SK-N-SH (cell line): ENCODE data around the gene CHST11. TPM values are rescaled to one million over a fixed set of nuclear protein-coding genes. Genes with fewer than 3 reads are reported as not detected.

ENCODE experiments used
- CTCF ChIA-PET: fragments of 300-600, 350-600 bp; formaldehyde crosslinking; extraction: SDS; loops from one replicate; lab custom pipeline; 2021; lab: Yijun Ruan, JAX
- POLR2A ChIA-PET: fragments of 350-600 bp; sonication (Branson Sonifier 250); formaldehyde crosslinking; extraction: SDS; loops from one replicate; lab custom pipeline; 2020; ENCODE audit warnings: antibody characterized with exemption, inconsistent platforms; lab: Yijun Ruan, JAX
- DNase-seq: peaks from one replicate; pipeline ENCODE4 v3.0.0; 2012
- H2AFZ ChIP-seq: fragments of 200-600 bp; sonication (generic); 2 replicates; pipeline ENCODE4 v1.8.1; 2016; ENCODE audit warnings: antibody characterized with exemption, mild to moderate bottlenecking, low read depth
- H3F3A ChIP-seq: fragments of 200-600 bp; sonication (generic); replicated peaks from 2 replicates; pipeline ENCODE3; 2016; ENCODE audit warnings: antibody characterized with exemption, mild to moderate bottlenecking; ENCODE audit not compliant: insufficient read depth
- H3K27ac ChIP-seq, 2 experiments: fragments of 200-500 bp in 1 of 2; fragments of 200-600 bp in 1 of 2; sonication (Bioruptor generic) in 1 of 2; sonication (generic), shearing (Covaris generic) in 1 of 2; 2 replicates each; pipeline versions ENCODE4 v1.5.1 to v1.6.1; 2014 to 2016; ENCODE audit warnings: low read depth in 2 of 2, inconsistent platforms in 1 of 2, low read length in 1 of 2, mild to moderate bottlenecking in 1 of 2, mixed read lengths in 1 of 2
- H3K27me3 ChIP-seq: fragments of 200-600 bp; sonication (generic), shearing (Covaris generic); 2 replicates; pipeline ENCODE4 v1.6.1; 2016; ENCODE audit warnings: mixed run types; ENCODE audit not compliant: insufficient read depth
- H3K36me3 ChIP-seq, 2 experiments: fragments of 200-500 bp in 1 of 2; fragments of 200-600 bp in 1 of 2; sonication (Bioruptor generic) in 1 of 2; sonication (generic) in 1 of 2; replicated peaks in 1 of 2; 2 replicates each; pipeline versions ENCODE3 to v1.5.1; 2014 to 2016; ENCODE audit warnings: low read length in 1 of 2, mild to moderate bottlenecking in 1 of 2; ENCODE audit not compliant: insufficient read depth in 2 of 2, control insufficient read depth in 1 of 2
- H3K4me1 ChIP-seq, 2 experiments: fragments of 200-500 bp in 1 of 2; fragments of 200-600 bp in 1 of 2; sonication (Bioruptor generic) in 1 of 2; sonication (generic), shearing (Covaris generic) in 1 of 2; 2 replicates each; pipeline versions ENCODE4 v1.5.1 to v1.6.1; 2014 to 2016; ENCODE audit warnings: low read depth in 1 of 2, low read length in 1 of 2, mixed run types in 1 of 2; ENCODE audit not compliant: insufficient read depth in 2 of 2, control insufficient read depth in 1 of 2
- H3K4me2 ChIP-seq: fragments of 200-600 bp; sonication (generic), shearing (Covaris generic); 2 replicates; pipeline ENCODE4 v1.6.1; 2017; ENCODE audit warnings: mixed run types
- H3K4me3 ChIP-seq, 2 experiments: fragments of 200-500 bp in 1 of 2; fragments of 200-600 bp in 1 of 2; sonication (Bioruptor generic) in 1 of 2; sonication (generic), shearing (Covaris generic) in 1 of 2; 2 replicates each; pipeline versions ENCODE4 v1.5.1 to v1.8.1; 2014 to 2016; ENCODE audit warnings: low read depth in 2 of 2, inconsistent platforms in 1 of 2, low read length in 1 of 2, mild to moderate bottlenecking in 1 of 2, mixed read lengths in 1 of 2, moderate library complexity in 1 of 2
- H3K79me2 ChIP-seq: fragments of 200-600 bp; sonication (generic); 2 replicates; pipeline ENCODE4 v1.8.1; 2017; ENCODE audit warnings: mild to moderate bottlenecking; ENCODE audit not compliant: insufficient read depth
- H3K9ac ChIP-seq: fragments of 200-600 bp; sonication (generic); 2 replicates; pipeline ENCODE4 v1.6.1; 2017; ENCODE audit warnings: mixed run types
- H3K9me2 ChIP-seq: fragments of 200-600 bp; sonication (generic); 2 replicates; pipeline ENCODE4 v1.6.1; 2017; ENCODE audit warnings: mixed run types
- H3K9me3 ChIP-seq: fragments of 200-600 bp; sonication (generic); 2 replicates; pipeline ENCODE4 v1.6.1; 2017; ENCODE audit warnings: mixed run types, mild to moderate bottlenecking, moderate library complexity
- H4K20me1 ChIP-seq: fragments of 200-600 bp; sonication (generic); 2 replicates; pipeline ENCODE4 v1.6.1; 2017; ENCODE audit warnings: mild to moderate bottlenecking, mixed run types; ENCODE audit not compliant: insufficient read depth
- CHD2 ChIP-seq: fragments of 150-350 bp; IDR thresholded peaks from 2 replicates; pipeline ENCODE4 v1.6.1; 2018; ENCODE audit warnings: low read length; ENCODE audit not compliant: partially characterized antibody
- CTCF ChIP-seq: fragments of 200-600 bp; sonication (generic); IDR thresholded peaks from 2 replicates; pipeline ENCODE4 v1.6.1; 2017; ENCODE audit warnings: antibody characterized with exemption, mild to moderate bottlenecking, moderate library complexity
- EZH2phosphoT487 ChIP-seq: fragments of 200-600 bp; sonication (generic); IDR thresholded peaks from 2 replicates; pipeline ENCODE4 v1.6.1; 2017; ENCODE audit warnings: low read depth, mixed run types, mild to moderate bottlenecking, antibody characterized with exemption, moderate library complexity, borderline replicate concordance
- FOSL2 ChIP-seq: IDR thresholded peaks from 2 replicates; pipeline ENCODE4 v1.4.0; 2012; ENCODE audit warnings: low read depth, mild to moderate bottlenecking, moderate library complexity, borderline replicate concordance
- FOXM1 ChIP-seq: IDR thresholded peaks from 2 replicates; pipeline ENCODE4 v1.4.0; 2012; ENCODE audit warnings: low read depth, mild to moderate bottlenecking
- JUND ChIP-seq: IDR thresholded peaks from 2 replicates; pipeline ENCODE4 v1.4.0; 2012
- MEF2A ChIP-seq: IDR thresholded peaks from 2 replicates; pipeline ENCODE4 v1.4.0; 2012; ENCODE audit warnings: low read depth, borderline replicate concordance
- NFIC ChIP-seq: IDR thresholded peaks from 2 replicates; pipeline ENCODE4 v1.4.0; 2012; ENCODE audit warnings: borderline replicate concordance
- NRF1 ChIP-seq: IDR thresholded peaks from 2 replicates; pipeline ENCODE4 v1.6.1; 2012; ENCODE audit warnings: low read depth, mild to moderate bottlenecking, low read length
- PBX3 ChIP-seq: IDR thresholded peaks from 2 replicates; pipeline ENCODE4; 2012
- RAD21 ChIP-seq: IDR thresholded peaks from 2 replicates; pipeline ENCODE4 v1.6.1; 2012; ENCODE audit warnings: mild to moderate bottlenecking, low read length
- RCOR1 ChIP-seq: fragments of 150-350 bp; IDR thresholded peaks from 2 replicates; pipeline ENCODE4 v1.6.1; 2017; ENCODE audit warnings: antibody characterized with exemption, low read length
- REST ChIP-seq: IDR thresholded peaks from 2 replicates; pipeline ENCODE4 v1.6.1; 2012; ENCODE audit warnings: mild to moderate bottlenecking, low read depth, low read length, moderate library complexity
- RXRA ChIP-seq: IDR thresholded peaks from 2 replicates; pipeline ENCODE4 v1.4.0; 2012; ENCODE audit warnings: low read depth, mild to moderate bottlenecking, borderline replicate concordance
- SIN3A ChIP-seq: IDR thresholded peaks from 2 replicates; pipeline ENCODE4 v1.6.1; 2012; ENCODE audit warnings: low read depth, mild to moderate bottlenecking, low read length, moderate library complexity, borderline replicate concordance
- TCF12 ChIP-seq: IDR thresholded peaks from 2 replicates; pipeline ENCODE4 v1.4.0; 2012
- WGBS: methylation state at CpG from one replicate; pipeline ENCODE4 v1.1.6; 2017; ENCODE audit warnings: low lambda C conversion rate; 5-methylcytosine and 5-hydroxymethylcytosine counted together
- polyA plus RNA-seq, 3 experiments: library from polyadenylated mRNA; depleted of rRNA; stranded (reverse); fragments of >200 nt; gene quantifications; 2 replicates each; pipeline ENCODE4 v1.2.3, GENCODE V29; 2012

The CHST11 gene
- polyA plus RNA-seq, 1 of the 3 experiments (the other 2 are of a cell fraction): 18.6 TPM

GRCh38 chr12:104567832-104568486 lies 111.2 kb downstream of the CHST11 start:
- H3K27ac ChIP-seq: no peak overlapping the region
- no peaks in the 10 kb centered on the region for H4K20me1 ChIP-seq
- H3K4me1 ChIP-seq: peaks cover 0 to 9% of the 10 kb centered on the region in 2 experiments; a peak in 1 of 4 replicates
- no peak overlapping the region for H3K4me3 ChIP-seq
- no peaks in the 10 kb centered on the region for H3K9me3 ChIP-seq
- no peaks in the 10 kb centered on the region for H3K79me2 ChIP-seq
- DNase-seq: no peak
- no peak overlapping the region for H2AFZ ChIP-seq
- WGBS: 90% methylated on average over 3 of the region's 5 CpGs
- ChIA-PET CTCF (no interaction called here), POLR2A (no interaction called here)
- no peaks in the 10 kb centered on the region for H3K9me2 ChIP-seq
- no peak overlapping the region for H3K9ac ChIP-seq
- TF ChIP-seq JUND (no peak), TCF12 (no peak), PBX3 (no peak), RAD21 (no peak), NFIC (no peak), RCOR1 (no peak), CTCF (no peak), FOXM1 (no peak), FOSL2 (no peak), NRF1 (no peak), EZH2phosphoT487 (no peak), SIN3A (no peak), MEF2A (no peak), REST (no peak), RXRA (no peak), CHD2 (no peak)
- no peaks in the 10 kb centered on the region for H3K27me3 ChIP-seq
- H3K36me3 ChIP-seq: no peaks in the 10 kb centered on the region
- H3K4me2 ChIP-seq: no peak overlapping the region
- H3F3A ChIP-seq: no peaks in the 10 kb centered on the region
